Stimulated activated CD8-positive, alpha-beta memory T cell treated with anti-CD3 and anti-CD28 coated beads, Interleukin-12 subunit alpha, Interleukin-12 subunit beta, amount 100 ng/mL, for 4 hours (primary cell): ENCODE results near the gene PRKAB2.
"Not testable (repeated sequence)": the region's sequence is repeated elsewhere in the genome, so short reads cannot be mapped to it uniquely, and the experiment has no call there.

ENCODE experiments used
- DNase-seq: peaks from one replicate; pipeline ENCODE4 v3.0.0-alpha.2; 2020; ENCODE audit warnings: low read depth

Gene PRKAB2

DNA sequence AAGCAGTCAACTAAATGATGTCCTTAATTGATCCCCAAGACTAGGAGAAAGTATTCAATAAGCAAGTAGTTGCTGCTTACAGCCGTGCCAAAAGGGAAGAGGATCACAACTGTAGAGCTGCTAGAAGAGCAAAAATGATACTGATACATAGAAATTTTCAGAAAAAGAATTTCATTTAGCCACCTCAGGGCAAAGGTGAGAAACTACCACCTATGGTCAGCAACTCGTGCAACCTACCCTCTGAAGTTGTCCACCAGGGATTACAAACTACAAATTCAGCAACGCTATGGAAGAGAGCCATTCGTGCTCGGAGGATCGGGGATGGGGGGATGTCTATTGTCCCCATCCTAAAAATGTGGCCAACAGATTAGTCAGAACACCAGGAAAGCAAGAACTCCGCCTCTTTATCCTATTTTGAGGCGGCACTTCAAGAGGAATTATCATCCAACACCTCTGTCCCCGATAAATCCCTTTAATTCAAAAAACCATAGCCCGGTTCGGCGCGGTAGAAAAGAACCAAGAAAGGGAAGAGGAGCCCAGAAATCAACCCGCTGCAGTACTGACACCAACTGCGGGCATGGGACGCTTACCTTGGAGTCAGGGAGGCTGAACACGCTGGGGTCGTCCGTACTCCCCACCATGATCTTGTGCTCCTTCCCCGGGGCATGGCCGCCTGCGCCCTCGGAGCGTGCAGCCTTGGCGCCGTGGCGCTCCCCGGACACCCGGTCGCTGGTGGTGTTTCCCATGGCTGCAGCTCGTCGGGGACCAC is 687 bp downstream of the PRKAB2 start:
- DNase-seq: no peak

DNA sequence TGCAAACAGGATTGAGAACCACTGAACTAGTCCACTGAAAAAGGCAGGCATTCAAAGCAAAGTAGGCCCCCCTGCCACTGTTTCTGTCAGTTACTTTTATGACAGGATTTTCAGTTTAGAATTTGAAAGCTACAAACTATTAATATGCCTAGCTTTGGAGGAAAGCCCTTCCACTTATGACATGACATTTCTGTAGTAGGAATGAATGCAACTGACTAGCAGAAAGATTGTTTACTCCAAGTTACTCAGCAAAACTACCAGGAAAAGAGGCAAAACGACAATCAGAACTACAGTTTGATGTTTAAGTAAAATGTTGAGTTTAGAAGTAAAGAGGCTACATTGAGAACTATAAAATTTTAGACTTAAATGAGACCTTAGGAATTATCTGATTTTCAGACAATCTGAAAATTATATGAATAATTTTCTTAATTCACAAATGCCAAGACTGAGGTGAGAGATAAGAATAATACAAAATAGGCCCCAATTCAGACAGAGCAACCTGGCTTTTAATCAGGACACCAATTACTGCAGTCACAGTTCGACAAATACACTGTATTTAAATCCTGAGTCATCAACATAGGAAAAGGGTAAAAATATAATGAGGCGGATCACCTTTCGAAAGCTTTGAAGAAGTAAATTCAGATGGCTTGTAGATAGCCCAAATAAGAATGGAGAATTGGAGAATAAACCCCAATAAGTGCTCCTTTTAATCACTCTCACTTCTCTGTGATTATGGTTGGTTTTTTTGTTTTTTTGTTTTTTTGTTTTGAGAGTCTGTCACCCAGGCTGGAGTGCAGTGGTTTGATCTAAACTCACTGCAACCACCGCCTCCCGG is 2.2 kb downstream of the PRKAB2 start:
- DNase-seq: no peak

DNA sequence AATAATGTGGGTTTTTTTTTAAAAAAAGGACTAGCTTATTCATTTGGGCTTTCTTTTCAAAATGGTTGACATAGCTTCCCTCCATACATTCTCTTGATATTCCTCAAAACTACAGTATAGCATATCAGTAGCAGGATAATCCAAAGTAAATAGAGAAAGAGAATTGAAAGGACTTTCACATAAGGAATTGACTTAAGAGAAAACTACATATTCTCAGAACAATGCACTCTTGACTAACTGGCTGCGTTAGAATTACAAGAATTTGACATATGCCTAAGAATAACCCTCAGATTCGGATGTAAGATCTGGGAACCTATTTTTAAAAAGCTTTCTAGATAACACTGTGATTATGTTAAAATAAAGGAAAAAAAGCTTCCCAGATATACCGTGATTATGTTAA is 3.1 kb downstream of the PRKAB2 start:
- DNase-seq: no peak

DNA sequence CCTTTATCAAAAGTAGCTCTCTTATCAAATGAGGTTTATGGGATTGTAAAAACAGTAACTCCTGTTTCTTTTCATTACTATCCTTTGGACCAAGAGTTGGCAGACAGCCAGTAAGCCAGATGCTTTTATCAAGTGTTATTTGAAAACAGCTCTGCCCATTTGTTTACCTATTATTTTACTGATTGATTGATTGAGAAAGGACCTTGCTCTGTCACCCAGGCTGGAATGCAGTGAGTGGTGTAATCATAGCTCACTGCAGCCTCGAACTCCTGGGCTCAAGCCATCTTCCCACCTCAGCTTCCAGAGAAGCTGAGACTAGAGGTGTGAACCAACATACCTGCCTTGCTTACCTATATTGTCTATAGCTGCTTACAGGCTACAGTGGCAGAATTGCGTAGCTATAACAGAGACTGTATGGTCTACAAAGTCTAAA is 3.6 kb downstream of the PRKAB2 start:
- no peak for DNase-seq

DNA sequence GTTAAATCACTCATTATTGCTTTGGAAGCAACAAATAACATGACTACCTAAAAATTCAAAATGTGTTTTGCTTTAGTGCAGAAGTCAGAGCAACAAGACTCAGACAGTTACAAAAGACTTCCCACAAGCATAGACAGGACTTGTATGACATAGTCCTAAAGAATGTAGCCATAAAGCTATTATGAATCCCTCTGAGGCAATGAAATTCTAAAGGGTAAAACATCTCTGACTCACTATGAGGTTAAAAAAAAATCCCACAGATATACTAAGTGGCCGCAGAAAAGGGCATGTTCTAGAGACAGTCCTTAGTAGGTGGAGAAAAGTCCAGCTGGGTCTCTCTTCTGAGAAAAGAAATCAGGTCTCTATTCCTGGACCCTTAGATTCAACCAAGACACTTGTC is 4.9 kb downstream of the PRKAB2 start:
- DNase-seq: no peak

DNA sequence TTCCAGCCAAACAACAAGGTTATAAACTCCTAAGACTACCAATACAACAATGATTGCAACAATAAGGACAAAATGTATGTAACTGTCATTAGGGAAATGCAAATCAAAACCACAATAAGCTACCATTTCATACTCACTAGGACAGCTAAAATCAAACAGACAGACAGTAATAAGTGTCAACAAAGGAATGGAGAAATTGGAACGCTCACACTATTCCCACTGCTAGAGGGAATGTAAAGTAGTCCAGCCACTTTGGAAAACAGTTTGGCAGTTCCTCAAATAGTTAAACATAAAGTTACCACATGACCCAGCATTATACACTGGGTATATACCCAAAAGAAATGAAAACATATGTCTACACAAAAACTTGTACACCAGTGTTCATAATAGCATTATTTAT is 9.3 kb downstream of the PRKAB2 start:
- no peak for DNase-seq

DNA sequence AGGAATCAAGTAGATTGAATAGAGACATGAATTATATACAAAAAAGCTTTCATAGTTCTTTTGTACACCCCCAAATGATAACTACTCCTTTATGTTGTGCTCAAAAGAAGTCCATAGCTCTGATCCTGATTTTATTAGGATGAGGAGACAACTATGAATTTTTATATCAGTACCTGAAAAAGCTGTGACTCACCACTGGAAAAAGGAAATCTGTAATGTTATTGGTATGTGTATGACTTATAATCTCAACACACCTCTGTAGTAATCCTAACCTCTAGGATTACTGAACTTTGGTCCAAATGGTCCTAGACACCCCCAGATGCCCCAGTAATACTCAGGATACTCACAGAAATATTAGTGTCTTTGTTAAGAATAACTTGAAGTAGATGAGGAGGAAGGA is 10.2 kb downstream of the PRKAB2 start:
- DNase-seq: no peak

DNA sequence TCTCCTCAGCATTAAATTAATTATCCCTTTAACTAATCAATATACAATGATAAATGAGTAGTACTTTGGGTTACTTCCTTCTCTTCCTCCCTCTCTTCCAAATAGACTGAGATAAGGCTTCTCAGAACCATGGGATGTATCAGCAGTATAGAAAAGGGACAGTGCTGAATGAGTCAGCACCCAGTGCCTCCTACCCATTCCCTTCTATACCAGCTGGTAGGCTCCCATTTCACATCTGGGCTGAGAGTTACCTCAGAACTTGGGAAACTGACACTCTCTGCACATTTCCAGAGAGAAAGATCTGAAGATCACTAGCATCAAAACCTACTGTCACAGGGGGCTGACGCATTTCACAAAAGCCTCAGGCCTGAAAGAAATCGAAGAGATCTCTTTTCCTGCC is 15.2 kb downstream of the PRKAB2 start:
- DNase-seq: not testable (repeated sequence)

DNA sequence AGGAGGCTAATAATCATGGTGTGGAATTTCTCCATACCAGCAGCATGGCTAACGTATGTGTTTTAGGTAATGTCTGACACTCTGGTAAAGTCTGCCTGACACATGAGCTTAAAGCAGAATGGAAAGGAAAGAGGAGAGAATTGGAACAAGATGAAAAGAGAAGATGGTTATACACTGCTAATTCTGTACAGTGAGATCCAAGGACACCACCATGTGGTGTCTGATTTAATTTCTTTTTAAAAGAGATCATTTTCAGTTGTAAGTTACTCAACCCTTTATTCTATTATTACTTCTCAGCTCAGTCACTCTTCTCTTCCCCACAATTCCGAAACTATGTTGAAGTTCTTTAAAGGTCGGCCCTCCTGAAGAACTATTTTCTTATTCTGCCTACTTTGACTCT is 15.6 kb downstream of the PRKAB2 start:
- no peak for DNase-seq

DNA sequence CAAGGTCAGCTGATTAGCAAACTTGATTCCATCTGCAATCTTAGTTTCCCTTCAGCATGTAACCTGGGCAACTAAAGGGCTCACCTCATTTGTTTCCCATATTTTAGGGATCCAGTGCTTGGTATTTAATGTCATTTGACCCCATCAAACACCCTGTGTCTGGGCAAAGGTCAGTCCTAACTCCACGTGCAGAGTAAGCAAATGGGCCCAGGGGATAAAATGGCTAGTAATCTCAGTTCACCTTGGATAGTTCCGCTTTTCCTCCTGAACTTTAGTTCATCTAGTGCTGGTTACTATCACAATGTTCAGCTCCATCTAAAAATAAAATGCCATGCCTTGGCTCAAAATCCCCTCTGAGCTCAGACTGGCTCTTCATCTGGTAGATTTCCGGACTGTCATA is 19.5 kb downstream of the PRKAB2 start:
- DNase-seq: no peak

DNA sequence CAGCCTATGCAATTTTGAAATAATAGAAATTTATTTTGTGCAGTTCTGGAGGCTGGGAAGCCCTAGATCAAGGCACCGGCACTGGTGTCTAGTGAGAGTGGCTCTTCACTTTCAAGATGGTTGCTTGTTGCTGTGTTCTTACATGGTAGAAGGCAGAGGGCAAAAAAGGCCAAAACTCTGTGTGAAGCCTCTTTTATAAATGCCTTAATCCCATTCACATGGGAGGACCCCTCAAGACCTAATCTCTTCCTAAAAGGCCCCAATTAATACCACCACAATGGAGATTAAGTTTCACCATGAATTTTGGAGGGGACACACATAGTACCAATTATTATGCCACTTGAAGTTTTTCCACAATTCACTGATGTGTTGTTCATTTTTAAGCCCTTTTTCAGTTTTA is 21.0 kb downstream of the PRKAB2 start:
- no peak for DNase-seq

DNA sequence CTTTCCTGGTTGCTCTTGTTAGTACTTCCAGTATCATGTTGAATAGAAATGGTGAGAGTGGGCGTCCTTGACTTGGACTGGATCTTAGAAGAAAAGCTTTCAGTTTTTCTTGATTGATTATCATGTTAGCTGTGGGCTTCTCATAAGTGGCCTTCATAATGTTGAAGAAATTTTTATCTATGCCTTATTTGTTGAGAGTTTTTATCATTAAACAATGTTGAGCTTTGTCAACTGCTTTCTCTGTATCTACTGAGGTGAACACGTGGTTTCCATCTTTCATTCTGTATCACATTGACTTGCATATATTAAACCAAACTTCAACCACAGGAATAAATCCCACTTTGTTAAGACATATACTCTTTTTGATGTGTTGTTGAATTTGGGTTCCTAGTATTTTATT is 29.4 kb downstream of the PRKAB2 start:
- no peak for DNase-seq

DNA sequence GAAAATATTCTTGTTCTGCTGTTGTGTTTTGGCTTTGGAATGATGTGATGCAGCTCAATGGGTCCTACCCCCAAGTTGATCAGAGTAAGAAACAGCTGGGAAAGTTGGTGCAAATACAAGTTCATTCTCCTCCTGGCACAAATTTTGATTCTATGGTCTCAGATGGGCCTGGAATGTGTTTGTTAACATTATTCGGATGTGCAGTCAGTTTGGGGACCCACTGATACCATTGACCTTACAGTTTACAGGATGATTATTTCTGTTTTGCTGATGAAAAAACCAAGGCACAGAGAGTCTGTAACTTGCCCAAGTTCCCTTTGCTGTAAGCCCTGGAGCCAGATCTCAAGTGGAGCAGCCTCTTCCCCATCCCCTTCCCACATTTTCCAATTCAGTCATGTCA is 41.5 kb downstream of the PRKAB2 start:
- DNase-seq: not testable (repeated sequence)

DNA sequence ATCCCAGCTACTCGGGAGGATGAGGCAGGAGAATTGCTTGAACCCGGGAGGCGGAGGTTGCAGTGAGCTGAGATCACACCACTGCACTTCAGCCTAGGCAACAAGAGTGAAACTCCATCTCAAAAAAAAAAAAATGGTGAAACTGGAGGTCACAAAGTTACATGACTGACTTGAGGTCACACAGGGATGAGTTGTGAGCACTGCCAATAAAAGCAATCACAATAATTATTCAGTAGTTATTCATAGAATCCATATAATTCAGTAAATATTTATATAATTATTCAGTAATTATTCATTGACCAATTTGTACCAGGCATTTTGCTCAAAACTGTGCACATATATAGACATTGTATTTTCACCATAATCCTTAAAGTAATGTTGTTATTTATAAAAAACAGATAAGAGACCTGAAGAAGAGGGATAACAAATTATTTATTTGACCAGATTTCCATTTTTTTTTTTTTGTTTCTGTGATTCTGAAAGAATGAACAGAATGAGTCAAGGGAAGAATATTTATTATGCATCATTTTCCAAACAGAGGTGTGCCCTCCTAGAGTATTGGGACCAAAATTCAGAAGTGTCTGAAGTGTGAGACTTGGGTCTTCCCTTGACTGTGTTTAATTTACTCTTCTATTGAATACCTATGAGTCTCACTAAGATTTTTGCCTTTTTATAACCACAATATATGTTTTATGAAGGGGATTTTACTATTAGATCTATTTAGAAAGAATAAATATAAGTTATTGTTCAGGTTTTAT is 43.0 kb downstream of the PRKAB2 start:
- no peak for DNase-seq

DNA sequence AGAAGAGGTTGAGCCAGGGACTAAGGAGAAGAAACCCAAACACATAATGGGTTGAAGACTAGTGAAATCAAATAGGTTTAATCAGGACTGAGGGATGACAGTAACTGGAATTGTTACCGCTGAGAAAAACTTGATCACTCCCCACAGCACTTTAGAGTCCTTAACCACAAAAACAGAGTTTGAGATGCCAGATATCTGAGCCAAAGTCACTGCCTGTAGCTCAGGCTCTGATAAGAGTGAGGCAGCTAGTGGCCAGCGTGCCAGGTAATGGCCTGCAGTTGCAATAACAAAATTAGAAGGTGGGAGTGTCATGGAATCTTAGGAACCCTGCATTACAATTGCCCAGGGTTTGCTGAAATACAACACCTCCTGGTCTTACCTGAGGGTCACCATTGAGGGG is 48.0 kb downstream of the PRKAB2 start:
- no peak for DNase-seq

DNA sequence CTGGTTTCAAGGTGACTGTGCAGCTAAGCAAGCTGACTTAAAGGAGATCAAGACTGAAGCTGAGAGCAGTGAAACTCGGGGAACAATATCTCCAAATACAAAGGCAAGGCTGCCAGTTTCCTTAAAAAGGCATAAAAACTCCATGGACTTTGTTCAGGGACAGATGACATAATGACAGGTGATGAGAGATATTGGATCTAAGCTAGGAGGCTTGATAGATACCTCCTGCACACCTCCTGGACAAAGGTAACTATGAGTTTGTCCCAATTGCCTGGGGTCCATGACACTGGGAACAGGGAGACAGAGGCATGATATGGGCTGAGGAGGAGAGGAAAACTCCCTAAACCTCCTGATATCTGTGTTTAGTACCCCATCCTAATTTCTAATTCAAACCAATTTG is 55.2 kb downstream of the PRKAB2 start:
- DNase-seq: no peak

DNA sequence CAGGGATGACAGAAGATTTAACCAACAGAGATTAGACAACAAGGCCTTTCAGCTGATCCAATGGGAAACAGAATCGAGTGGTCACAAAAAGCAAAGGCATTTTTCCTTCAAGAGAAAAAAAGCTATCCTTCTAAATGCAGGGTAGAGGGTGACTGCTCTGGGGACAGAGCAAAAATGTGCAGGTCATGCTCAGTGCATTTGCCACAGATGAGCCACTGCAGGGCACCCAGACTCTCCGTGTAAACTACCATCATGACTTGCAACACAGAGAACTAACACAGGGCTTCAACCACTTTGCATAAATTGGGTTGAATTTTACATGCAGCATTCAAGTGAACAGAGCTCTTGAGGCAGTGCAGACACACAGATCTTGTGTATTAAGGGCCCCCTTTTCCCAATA is 56.8 kb downstream of the PRKAB2 start:
- DNase-seq: no peak

DNA sequence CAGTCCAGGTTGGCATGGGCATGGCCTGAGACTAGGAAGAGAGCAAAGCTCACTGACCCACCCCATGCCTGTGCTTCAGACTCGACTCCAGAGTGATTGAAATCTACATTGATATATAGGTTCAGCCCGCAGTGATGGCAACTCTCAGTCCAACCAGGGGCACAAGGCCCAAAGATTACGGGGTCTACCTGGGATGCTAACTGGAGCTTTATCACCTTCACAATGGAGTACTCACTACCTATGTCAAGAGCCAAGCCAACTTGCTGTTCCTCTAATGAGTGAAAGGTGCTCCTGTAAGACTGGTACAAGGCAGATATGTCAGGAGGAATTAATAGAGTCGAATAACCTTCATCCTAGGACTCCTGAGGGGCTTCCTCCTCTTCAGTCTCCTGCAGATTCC is 57.2 kb downstream of the PRKAB2 start:
- DNase-seq: not testable (repeated sequence)

DNA sequence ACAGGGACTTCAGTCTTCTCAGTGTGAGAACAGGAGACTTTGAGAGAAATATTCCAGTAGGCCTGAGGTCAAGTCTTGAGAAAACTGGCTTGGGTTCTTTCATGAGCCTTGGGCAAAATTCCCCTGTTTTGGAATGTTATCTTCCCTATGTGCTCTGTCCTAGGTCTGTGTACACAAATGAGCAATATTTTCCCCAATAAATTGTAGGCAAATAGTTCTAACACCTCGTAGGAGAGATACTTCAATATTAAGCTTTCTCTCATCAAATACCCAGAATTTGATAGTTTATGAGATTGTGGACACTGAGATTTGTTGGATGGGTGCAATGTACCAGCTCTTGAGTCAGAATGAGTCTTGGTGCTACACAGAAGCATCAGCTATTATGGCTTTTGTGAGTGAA is 57.9 kb downstream of the PRKAB2 start:
- not testable (repeated sequence) for DNase-seq

DNA sequence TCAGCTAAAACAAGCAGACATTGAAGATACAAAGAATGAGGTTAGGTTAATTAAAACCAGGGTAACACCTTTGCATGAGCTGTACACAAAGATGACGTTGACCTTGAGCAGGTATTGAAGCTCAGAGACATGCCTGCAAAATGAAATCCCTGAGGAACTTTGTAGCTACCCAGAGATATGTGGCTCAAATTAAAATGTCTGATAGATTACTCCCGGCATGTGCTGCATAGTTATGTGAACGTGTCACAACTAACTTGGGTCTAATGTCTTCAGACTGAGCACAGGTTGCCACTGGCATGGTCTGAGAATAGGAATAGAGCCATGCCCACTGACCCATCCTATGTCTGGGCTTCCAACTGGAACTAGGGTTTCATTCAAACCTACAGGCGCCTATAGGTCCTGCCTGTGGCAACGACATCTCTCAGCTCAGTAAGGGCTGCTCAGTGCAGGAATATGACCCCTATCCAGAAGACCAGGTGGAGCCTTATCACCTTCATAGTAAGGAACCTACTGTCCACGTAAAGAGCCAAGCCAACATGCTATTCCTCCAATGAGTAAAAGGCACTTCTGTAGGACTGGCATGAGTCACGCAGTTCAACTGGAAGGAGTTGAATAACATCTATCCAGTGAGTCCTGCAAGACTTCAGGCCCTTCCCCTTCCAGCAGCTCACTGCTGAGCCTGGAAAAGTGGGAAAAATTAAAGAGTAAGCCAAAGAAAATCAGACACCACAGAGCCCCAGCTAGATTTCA is 60.7 kb downstream of the PRKAB2 start:
- DNase-seq: no peak

DNA sequence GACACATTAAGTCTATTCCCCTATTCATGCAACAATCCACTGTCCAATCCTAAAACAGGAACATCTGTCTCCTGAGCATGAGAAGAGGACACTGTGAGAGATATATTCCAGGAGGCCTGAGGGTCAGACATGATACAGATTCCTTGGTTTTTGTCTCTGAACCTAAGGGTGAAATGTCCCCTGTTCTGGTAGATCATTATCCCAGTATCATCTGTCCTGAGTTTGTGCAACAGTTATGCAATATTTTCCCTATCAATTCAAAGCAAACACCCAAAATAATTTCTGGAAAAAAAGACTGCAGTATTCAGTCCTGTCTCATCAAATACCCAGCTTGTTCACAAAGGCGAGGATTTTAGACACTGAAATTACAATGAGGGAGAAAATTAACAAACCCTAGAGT is 61.4 kb downstream of the PRKAB2 start:
- no peak for DNase-seq

DNA sequence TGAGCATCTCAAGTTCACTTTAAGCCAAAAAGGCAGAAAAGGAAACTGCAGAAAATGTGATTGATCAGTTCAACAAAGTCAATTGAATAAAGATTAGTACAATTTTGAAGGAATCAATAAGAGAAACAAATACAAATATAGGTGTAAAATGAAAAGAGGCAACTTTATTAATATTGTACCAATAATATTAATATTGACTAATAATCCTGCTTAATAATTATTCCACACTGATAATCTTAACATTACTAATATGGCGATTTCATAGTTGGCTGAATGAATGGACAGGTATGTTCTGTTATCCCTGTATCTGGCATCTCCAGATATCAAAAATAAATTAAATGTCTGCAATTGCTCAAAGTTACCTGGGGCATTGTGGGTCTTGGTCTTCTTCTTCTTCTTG is 61.8 kb downstream of the PRKAB2 start:
- no peak for DNase-seq
